Osteoblast (primary cell): Measurements from ENCODE around the gene CNBP. TPM values are rescaled to one million over a fixed set of nuclear protein-coding genes. Genes with fewer than 3 reads are reported as not detected.

Source experiments
- DNase-seq: peaks from one replicate; pipeline ENCODE4 v3.0.0; 2011; ENCODE audit warnings: low spot score, mixed read lengths; ENCODE audit not compliant: insufficient read length; ENCODE audit errors: missing footprints
- H2AFZ ChIP-seq: 2 replicates; pipeline ENCODE4 v1.6.0; 2011; ENCODE audit warnings: mild to moderate bottlenecking, low read length
- H3K27ac ChIP-seq: 2 replicates; pipeline ENCODE4 v1.5.1; 2011; ENCODE audit warnings: mild to moderate bottlenecking, low read depth, low read length, moderate library complexity
- H3K27me3 ChIP-seq: 2 replicates; pipeline ENCODE4 v1.6.0; 2012; ENCODE audit warnings: mild to moderate bottlenecking, control low read depth, inconsistent platforms, low read length, moderate library complexity; ENCODE audit not compliant: insufficient read depth
- H3K36me3 ChIP-seq: 2 replicates; pipeline ENCODE4 v1.5.1; 2011; ENCODE audit warnings: mild to moderate bottlenecking, low read length, control low read depth, moderate library complexity; ENCODE audit not compliant: insufficient read depth
- H3K4me1 ChIP-seq: 2 replicates; pipeline ENCODE4 v1.5.1; 2011; ENCODE audit warnings: mild to moderate bottlenecking, low read length, control low read depth, moderate library complexity; ENCODE audit not compliant: insufficient read depth
- H3K4me2 ChIP-seq: 2 replicates; pipeline ENCODE4 v1.6.0; 2011; ENCODE audit warnings: mild to moderate bottlenecking, low read length; ENCODE audit not compliant: insufficient read depth
- H3K4me3 ChIP-seq: fragments of 200-600 bp; sonication (generic); 3 replicates; pipeline ENCODE4 v1.5.1; 2012; ENCODE audit warnings: mild to moderate bottlenecking, low read length, inconsistent platforms; ENCODE audit not compliant: insufficient read depth
- H3K79me2 ChIP-seq: 2 replicates; pipeline ENCODE4 v1.6.0; 2012; ENCODE audit warnings: mild to moderate bottlenecking, low read length, control low read depth, inconsistent platforms; ENCODE audit not compliant: insufficient read depth
- H3K9me3 ChIP-seq: 2 replicates; pipeline ENCODE4 v1.5.1; 2011; ENCODE audit warnings: low read depth, low read length, control low read depth
- H4K20me1 ChIP-seq: 2 replicates; pipeline ENCODE4 v1.6.0; 2012; ENCODE audit warnings: mild to moderate bottlenecking, low read length, control low read depth; ENCODE audit not compliant: insufficient read depth
- CTCF ChIP-seq: IDR thresholded peaks from 2 replicates; pipeline ENCODE4 v1.5.1; 2011; ENCODE audit warnings: mild to moderate bottlenecking, low read depth, low read length, moderate library complexity; ENCODE audit errors: extremely low read depth
- total RNA-seq: library from RNA; depleted of rRNA; stranded (reverse); fragments of >200 nt; gene quantifications from 2 replicates; pipeline ENCODE4 v1.2.3, GENCODE V29; 2012

The CNBP gene
- total RNA-seq, 1 donor: 233 TPM

GRCh38 chr3:129218742-129219141 lies 35.0 kb upstream of the CNBP start:
- no peaks in the 10 kb centered on the region for H3K27me3 ChIP-seq
- TF ChIP-seq CTCF: no peak
- no peak overlapping the region for H3K27ac ChIP-seq
- no peak overlapping the region for H2AFZ ChIP-seq
- no peaks in the 10 kb centered on the region for H3K79me2 ChIP-seq
- no peak overlapping the region for H3K4me3 ChIP-seq
- H3K4me2 ChIP-seq: no peak overlapping the region
- H3K36me3 ChIP-seq: no peaks in the 10 kb centered on the region
- no peaks in the 10 kb centered on the region for H3K4me1 ChIP-seq
- H4K20me1 ChIP-seq: no peaks in the 10 kb centered on the region
- H3K9me3 ChIP-seq: no peaks in the 10 kb centered on the region
- no peak for DNase-seq

- H3K27ac ChIP-seq: no peak overlapping the region
- H3K36me3 ChIP-seq: no peaks in the 10 kb centered on the region
- H3K9me3 ChIP-seq: no peaks in the 10 kb centered on the region
- TF ChIP-seq CTCF: no peak
- no peaks in the 10 kb centered on the region for H4K20me1 ChIP-seq
- H2AFZ ChIP-seq: no peak overlapping the region
- H3K79me2 ChIP-seq: no peaks in the 10 kb centered on the region
- DNase-seq: peak; percentile 5
- H3K4me3 ChIP-seq: no peak overlapping the region
- no peak overlapping the region for H3K4me2 ChIP-seq
- no peaks in the 10 kb centered on the region for H3K27me3 ChIP-seq
- peaks cover 11% of the 10 kb centered on the region for H3K4me1 ChIP-seq
These were observed 29.5 kb upstream of the CNBP start for GRCh38 chr3:129213238-129213637.

- Histone ChIP-seq H4K20me1 (no peaks in the 10 kb centered on the region), H3K27me3 (no peaks in the 10 kb centered on the region), H3K27ac (peak overlapping the region; percentile 22), H3K4me3 (no peak overlapping the region), H3K4me2 (peak overlapping the region; percentile 46), H3K36me3 (no peaks in the 10 kb centered on the region), H2AFZ (no peak overlapping the region), H3K79me2 (no peaks in the 10 kb centered on the region), H3K4me1 (peaks cover 11% of the 10 kb centered on the region), H3K9me3 (no peaks in the 10 kb centered on the region)
- no peak for TF ChIP-seq CTCF
- peak; percentile 91 for DNase-seq
These were observed 28.1 kb upstream of the CNBP start for GRCh38 chr3:129211772-129212171.

- no peak overlapping the region for H3K4me3 ChIP-seq
- TF ChIP-seq CTCF: no peak
- peak overlapping the region; percentile 46 for H3K4me2 ChIP-seq
These were observed 27.6 kb upstream of the CNBP start for GRCh38 chr3:129211345-129211744.

More at GRCh38 chr3:129211345-129211744, 27.6 kb upstream of the CNBP start:
- Histone ChIP-seq H3K36me3 (no peaks in the 10 kb centered on the region), H3K4me1 (peaks cover 11% of the 10 kb centered on the region), H3K9me3 (no peaks in the 10 kb centered on the region), H3K27me3 (no peaks in the 10 kb centered on the region), H3K27ac (peak overlapping the region; percentile 22), H3K79me2 (no peaks in the 10 kb centered on the region), H2AFZ (no peak overlapping the region), H4K20me1 (no peaks in the 10 kb centered on the region)
- DNase-seq: no peak
